ENCODE measurements around the gene ZNF606. TPM values are rescaled to one million over a fixed set of nuclear protein-coding genes. Genes with fewer than 3 reads are reported as not detected.

Gene ZNF606
- total RNA-seq, 1 donor from 2014 or later, result 17.0 TPM

GRCh38 chr19:58037927-58038687 is 35.5 kb upstream of the ZNF606 start:
- peaks cover 2% of the 10 kb centered on the region for H3K27me3 ChIP-seq (ENCODE audit: control insufficient read depth, insufficient read depth, low read length)
- TF ChIP-seq CTCF (IDR thresholded peaks at IDR 0.05; ENCODE audit: insufficient read depth, low read length, poor library complexity, severe bottlenecking), result no peak
- no peak for DNase-seq (ENCODE audit: low read depth)
- H3K36me3 ChIP-seq (ENCODE audit: control insufficient read depth, insufficient read depth, low read length), result no peaks in the 10 kb centered on the region
- no peak overlapping the region for H3K4me3 ChIP-seq (ENCODE audit: low read depth, low read length)

DNA sequence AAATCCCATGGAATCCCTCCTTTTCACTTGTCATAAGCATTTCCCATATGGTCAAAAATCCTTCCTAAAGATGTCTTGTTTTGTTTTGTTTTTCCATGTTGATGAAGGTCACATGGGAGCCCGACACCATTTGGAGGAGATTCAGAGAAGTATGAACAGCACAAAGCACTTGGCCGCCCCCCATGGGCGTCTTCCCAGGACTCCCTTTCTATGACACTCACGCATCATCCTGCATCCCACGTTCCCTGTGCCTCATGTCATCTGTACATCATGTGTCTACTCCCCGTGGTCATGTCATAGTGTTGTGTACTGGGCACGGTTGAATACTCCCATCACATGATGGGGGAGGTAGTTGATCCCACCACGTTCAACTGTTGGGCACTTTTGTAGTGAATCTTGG is 33.2 kb upstream of the ZNF606 start:
- no peaks in the 10 kb centered on the region for H3K36me3 ChIP-seq (ENCODE audit: control insufficient read depth, insufficient read depth, low read length)
- peaks cover 2% of the 10 kb centered on the region for H3K27me3 ChIP-seq (ENCODE audit: control insufficient read depth, insufficient read depth, low read length)
- no peak for DNase-seq (ENCODE audit: low read depth)
- no peak for TF ChIP-seq CTCF (IDR thresholded peaks at IDR 0.05; ENCODE audit: insufficient read depth, low read length, poor library complexity, severe bottlenecking)
- H3K4me3 ChIP-seq (ENCODE audit: low read depth, low read length), result no peak overlapping the region

- DNase-seq (ENCODE audit: low read depth), result no peak
- Histone ChIP-seq H3K36me3 (ENCODE audit: control insufficient read depth, insufficient read depth, low read length) (no peaks in the 10 kb centered on the region), H3K27me3 (ENCODE audit: control insufficient read depth, insufficient read depth, low read length) (peaks cover 2% of the 10 kb centered on the region), H3K4me3 (ENCODE audit: low read depth, low read length) (peak overlapping the region; percentile 20)
- no peak for TF ChIP-seq CTCF (IDR thresholded peaks at IDR 0.05; ENCODE audit: insufficient read depth, low read length, poor library complexity, severe bottlenecking)
Measured at GRCh38 chr19:58034477-58034793, 31.8 kb upstream of the ZNF606 start.

- Histone ChIP-seq H3K4me3 (ENCODE audit: low read depth, low read length) (peak within 1 kb of the TSS; percentile 20), H3K27me3 (ENCODE audit: control insufficient read depth, insufficient read depth, low read length) (peaks cover 2% of the 10 kb centered on the region), H3K36me3 (ENCODE audit: control insufficient read depth, insufficient read depth, low read length) (no peaks in the 10 kb centered on the region)
- no peak for TF ChIP-seq CTCF (IDR thresholded peaks at IDR 0.05; ENCODE audit: insufficient read depth, low read length, poor library complexity, severe bottlenecking)
- DNase-seq (ENCODE audit: low read depth), result peak; percentile 5
Measured at GRCh38 chr19:58033741-58034476, 31.3 kb upstream of the ZNF606 start, which contains the start of gene ZSCAN1. Gene ZSCAN1 (plus strand): TSS chr19:58034025. CDS start chr19:58037837, 3,812 bp downstream.

DNA sequence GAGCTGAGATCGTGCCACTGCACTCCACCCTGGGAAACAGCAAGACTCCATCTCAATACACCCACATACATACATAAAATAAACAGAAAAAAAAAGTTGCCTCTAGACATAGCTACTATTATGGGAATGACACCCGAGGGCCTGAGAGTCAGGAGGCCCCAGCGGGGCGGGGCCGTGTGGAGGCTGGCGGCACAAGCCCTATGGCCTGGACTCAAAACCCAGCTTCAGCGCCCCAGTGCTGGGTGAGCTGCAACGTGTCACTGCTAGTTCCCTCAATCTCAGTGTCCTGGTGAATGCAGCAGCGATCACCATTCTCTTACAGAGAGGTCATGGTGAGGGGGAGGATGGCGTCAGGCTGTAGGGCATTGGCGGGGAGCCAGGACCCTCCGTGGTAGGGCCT is 22.0 kb upstream of the ZNF606 start:
- DNase-seq (ENCODE audit: low read depth), result no peak
- no peak overlapping the region for H3K4me3 ChIP-seq (ENCODE audit: low read depth, low read length)
- no peaks in the 10 kb centered on the region for H3K36me3 ChIP-seq (ENCODE audit: control insufficient read depth, insufficient read depth, low read length)
- no peaks in the 10 kb centered on the region for H3K27me3 ChIP-seq (ENCODE audit: control insufficient read depth, insufficient read depth, low read length)
- TF ChIP-seq CTCF (IDR thresholded peaks at IDR 0.05; ENCODE audit: insufficient read depth, low read length, poor library complexity, severe bottlenecking), result no peak

Data from kidney epithelial cell (primary cell).